RWPE2 (cell line): ENCODE data around the gene CAMK1.

Source experiments
- ATAC-seq: fragments of 200-7000 bp; cut with Tn5 transposase; 3 replicates; pipeline ENCODE4 v1.9.1; 2021; ENCODE audit warnings: low read depth
- DNase-seq: peaks from one replicate; pipeline ENCODE4 v3.0.0-alpha.2; 2020; ENCODE audit warnings: low spot score
- H3K27ac ChIP-seq: fragments of 450-650 bp; 2 replicates; pipeline ENCODE4 v1.5.1; 2017; ENCODE audit warnings: mild to moderate bottlenecking; ENCODE audit not compliant: poor library complexity, severe bottlenecking
- H3K27me3 ChIP-seq: fragments of 250-450 bp; sonication (Bioruptor Pico); 2 replicates; pipeline ENCODE4 v1.5.1; 2021; ENCODE audit warnings: mild to moderate bottlenecking, moderate library complexity; ENCODE audit not compliant: insufficient read depth, poor library complexity, severe bottlenecking
- H3K36me3 ChIP-seq: fragments of 250-450 bp; sonication (Bioruptor Pico); 2 replicates; pipeline ENCODE4 v1.5.1; 2020; ENCODE audit warnings: low read depth, mild to moderate bottlenecking, moderate library complexity
- H3K4me1 ChIP-seq: fragments of 250-450 bp; sonication (Bioruptor Pico); 2 replicates; pipeline ENCODE4 v1.5.1; 2021; ENCODE audit warnings: mild to moderate bottlenecking, moderate library complexity; ENCODE audit not compliant: insufficient read depth, poor library complexity, severe bottlenecking
- H3K4me3 ChIP-seq: fragments of 250-450 bp; sonication (Bioruptor Pico); 2 replicates; pipeline ENCODE4 v1.5.1; 2021; ENCODE audit warnings: mild to moderate bottlenecking, moderate library complexity; ENCODE audit not compliant: severe bottlenecking
- H3K9me3 ChIP-seq: fragments of 250-450 bp; sonication (Bioruptor Pico); 2 replicates; pipeline ENCODE4 v1.5.1; 2021; ENCODE audit warnings: mild to moderate bottlenecking, moderate library complexity; ENCODE audit not compliant: severe bottlenecking
- TF ChIP-seq, protein P1 (sequence below): fragments of 450-650 bp; IDR thresholded peaks from one replicate; pipeline ENCODE4 v1.5.1; 2017; ENCODE audit warnings: mild to moderate bottlenecking, moderate library complexity; ENCODE audit not compliant: poor library complexity, severe bottlenecking

CAMK1 gene

DNA sequence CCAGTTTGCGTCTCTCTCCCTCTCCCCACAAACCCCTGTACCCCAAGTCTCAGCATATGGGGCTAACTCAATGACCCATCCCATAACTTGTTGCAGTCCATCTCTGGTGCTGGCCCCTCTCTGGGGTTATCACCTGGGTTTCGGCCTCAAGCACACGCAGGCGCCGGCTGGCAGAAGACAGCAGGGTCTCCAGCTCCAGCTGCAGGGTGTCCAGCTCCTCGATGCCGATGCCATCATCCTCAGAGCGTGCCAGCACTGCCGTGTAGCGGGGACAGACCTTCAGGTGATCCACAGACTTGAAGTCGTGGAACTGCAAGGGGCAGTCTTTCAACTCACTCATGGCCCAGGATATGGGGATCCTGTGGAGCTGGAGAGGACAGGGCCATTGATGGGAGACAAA, 21.4 kb upstream of the CAMK1 start:
- Histone ChIP-seq H3K4me3 (no peak overlapping the region), H3K27ac (no peak overlapping the region), H3K27me3 (no peaks in the 10 kb centered on the region), H3K9me3 (no peaks in the 10 kb centered on the region), H3K36me3 (peaks cover 40% of the 10 kb centered on the region), H3K4me1 (peaks cover 2% of the 10 kb centered on the region)
- DNase-seq (no peak), ATAC-seq (no peak)
- TF ChIP-seq, protein P1, sequence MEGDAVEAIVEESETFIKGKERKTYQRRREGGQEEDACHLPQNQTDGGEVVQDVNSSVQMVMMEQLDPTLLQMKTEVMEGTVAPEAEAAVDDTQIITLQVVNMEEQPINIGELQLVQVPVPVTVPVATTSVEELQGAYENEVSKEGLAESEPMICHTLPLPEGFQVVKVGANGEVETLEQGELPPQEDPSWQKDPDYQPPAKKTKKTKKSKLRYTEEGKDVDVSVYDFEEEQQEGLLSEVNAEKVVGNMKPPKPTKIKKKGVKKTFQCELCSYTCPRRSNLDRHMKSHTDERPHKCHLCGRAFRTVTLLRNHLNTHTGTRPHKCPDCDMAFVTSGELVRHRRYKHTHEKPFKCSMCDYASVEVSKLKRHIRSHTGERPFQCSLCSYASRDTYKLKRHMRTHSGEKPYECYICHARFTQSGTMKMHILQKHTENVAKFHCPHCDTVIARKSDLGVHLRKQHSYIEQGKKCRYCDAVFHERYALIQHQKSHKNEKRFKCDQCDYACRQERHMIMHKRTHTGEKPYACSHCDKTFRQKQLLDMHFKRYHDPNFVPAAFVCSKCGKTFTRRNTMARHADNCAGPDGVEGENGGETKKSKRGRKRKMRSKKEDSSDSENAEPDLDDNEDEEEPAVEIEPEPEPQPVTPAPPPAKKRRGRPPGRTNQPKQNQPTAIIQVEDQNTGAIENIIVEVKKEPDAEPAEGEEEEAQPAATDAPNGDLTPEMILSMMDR, result no peak

DNA sequence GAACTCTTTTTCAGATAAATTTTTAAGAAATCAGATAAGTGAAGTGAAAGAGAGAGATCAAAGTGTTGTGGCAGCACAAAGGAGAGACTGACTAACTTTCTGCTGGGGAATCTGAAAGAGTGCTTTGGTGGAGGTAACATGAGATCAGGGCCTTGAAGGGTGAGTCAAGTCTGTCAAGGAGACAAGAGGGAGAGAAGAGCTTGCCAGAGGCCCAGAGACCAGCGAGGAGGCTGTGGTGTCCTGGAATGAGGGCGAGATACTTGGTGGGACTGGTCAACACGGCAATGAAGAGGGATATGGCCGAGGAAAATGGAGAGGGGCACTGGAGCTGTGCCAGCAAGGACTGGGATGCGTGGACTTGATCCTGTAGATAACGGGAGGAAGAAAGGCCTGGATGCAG, 18.0 kb upstream of the CAMK1 start:
- DNase-seq (no peak), ATAC-seq (no peak)
- Histone ChIP-seq H3K27ac (no peak overlapping the region), H3K4me1 (peaks cover 2% of the 10 kb centered on the region), H3K4me3 (no peak overlapping the region), H3K27me3 (no peaks in the 10 kb centered on the region), H3K36me3 (peaks cover 53% of the 10 kb centered on the region), H3K9me3 (no peaks in the 10 kb centered on the region)
- TF ChIP-seq, protein P1, result no peak

DNA sequence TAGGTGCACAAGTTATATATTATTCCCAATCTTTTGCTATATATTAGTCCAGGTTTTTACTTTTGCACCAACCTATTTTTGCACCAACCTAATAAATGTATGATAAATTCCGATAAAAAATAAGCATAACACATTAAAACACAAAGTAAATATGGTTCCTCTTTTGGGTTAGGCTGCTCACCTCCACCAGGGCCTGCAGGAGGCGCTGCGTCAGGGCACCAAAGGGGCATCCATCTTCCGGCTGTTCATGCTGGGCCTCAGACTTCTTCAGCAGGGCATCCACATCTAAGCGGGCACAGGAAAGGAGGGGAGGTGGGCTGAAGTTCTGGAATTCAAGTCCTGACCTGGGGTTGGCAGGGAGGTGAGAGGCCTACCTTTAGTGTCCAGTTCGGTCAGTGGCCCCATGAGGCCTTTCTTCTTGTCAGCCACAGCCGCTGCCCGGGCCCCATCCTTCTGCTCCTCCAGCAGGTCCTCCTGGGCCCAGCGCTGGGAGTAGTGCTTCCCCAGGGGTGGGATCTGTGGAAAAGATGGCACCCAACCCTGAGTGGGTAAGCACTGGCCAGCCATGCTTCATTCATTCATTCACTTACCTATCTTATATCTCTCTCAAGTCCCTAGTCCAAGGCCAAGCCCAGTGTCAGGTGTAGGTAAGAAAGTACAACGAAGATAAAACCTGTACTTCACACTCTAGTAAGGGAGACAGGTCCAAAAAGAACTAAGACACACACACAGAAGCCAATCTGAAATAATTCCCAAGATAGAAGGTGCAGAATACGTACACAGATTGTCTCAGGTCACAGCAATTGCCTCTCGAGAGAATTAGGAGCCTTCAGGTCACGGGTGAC, 17.3 kb upstream of the CAMK1 start:
- H3K27ac ChIP-seq, result no peak overlapping the region
- no peaks in the 10 kb centered on the region for H3K27me3 ChIP-seq
- H3K4me1 ChIP-seq, result peaks cover 2% of the 10 kb centered on the region
- DNase-seq, result no peak
- TF ChIP-seq, protein P1, result peak; percentile 27
- no peaks in the 10 kb centered on the region for H3K9me3 ChIP-seq
- H3K36me3 ChIP-seq, result peaks cover 57% of the 10 kb centered on the region
- ATAC-seq, result no peak
- H3K4me3 ChIP-seq, result no peak overlapping the region

DNA sequence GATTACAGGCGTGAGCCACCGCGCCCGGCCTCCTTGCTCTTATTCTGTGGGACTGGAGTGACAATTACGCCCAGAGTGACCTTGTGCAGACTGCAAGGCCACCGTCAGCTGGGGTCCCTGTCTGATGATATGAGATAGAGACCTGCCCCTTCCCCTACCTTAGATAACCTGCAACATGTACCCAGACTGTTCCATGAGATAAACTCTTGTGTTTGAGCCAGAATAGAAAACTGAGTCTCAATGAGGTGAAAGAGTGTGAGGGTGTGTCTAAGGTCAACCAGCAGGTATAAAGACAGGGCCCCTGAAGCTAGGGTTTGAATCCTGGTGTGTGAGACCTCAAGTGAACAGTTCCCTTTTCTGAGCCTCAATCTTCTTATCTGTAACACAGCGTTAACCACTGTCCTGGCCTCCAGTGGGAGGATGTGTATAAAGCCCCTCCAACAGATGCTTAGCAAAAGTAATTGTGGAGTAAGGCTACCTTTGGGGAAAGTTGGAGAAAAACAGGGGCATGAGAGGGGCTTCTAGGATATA, 16.5 kb upstream of the CAMK1 start:
- TF ChIP-seq, protein P1, result no peak
- H3K27ac ChIP-seq, result no peak overlapping the region
- DNase-seq, result no peak

DNA sequence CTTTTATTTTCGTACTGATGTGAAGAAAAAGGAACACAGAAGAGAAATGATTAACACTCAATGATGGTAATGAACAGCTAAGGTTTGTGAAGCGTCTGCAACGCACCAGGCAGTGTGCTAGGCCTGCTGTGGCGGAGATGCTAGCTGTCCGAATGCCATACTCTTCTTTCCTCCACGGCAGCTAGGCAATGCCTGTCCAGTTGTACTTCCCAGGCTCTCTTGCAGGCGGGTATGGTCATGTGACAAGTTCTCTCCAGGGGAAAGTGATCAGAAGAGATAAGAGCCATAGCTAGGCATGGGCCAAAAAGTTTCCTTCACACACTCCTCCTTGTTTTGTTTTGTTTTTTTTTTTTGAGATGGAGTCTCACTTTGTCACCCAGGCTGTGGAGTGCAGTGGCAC, 15.9 kb upstream of the CAMK1 start:
- Histone ChIP-seq H3K4me3 (no peak overlapping the region), H3K27ac (no peak overlapping the region), H3K4me1 (no peaks in the 10 kb centered on the region), H3K27me3 (no peaks in the 10 kb centered on the region), H3K9me3 (no peaks in the 10 kb centered on the region), H3K36me3 (peaks cover 56% of the 10 kb centered on the region)
- DNase-seq (no peak), ATAC-seq (no peak)
- TF ChIP-seq, protein P1, result no peak

More for the DNA sequence above, 16.5 kb upstream of the CAMK1 start:
- peaks cover 61% of the 10 kb centered on the region for H3K36me3 ChIP-seq
- no peaks in the 10 kb centered on the region for H3K9me3 ChIP-seq
- no peaks in the 10 kb centered on the region for H3K27me3 ChIP-seq
- H3K4me3 ChIP-seq, result no peak overlapping the region
- no peak for ATAC-seq
- H3K4me1 ChIP-seq, result no peaks in the 10 kb centered on the region
